Measurements from ENCODE around the gene COPG2.

- TF ChIP-seq CTCF (conservative IDR thresholded peaks at IDR 0.05; ENCODE audit: low read depth, low read length) (no peak), RAD21 (IDR thresholded peaks at IDR 0.05; ENCODE audit: low read length) (no peak), POLR2A (IDR thresholded peaks at IDR 0.05; ENCODE audit: low read depth, low read length) (no peak)
These were observed 196.6 kb downstream of the COPG2 start for GRCh38 chr7:130471974-130472373.
